ENCODE results near the gene TMEM51.

TMEM51 gene

DNA sequence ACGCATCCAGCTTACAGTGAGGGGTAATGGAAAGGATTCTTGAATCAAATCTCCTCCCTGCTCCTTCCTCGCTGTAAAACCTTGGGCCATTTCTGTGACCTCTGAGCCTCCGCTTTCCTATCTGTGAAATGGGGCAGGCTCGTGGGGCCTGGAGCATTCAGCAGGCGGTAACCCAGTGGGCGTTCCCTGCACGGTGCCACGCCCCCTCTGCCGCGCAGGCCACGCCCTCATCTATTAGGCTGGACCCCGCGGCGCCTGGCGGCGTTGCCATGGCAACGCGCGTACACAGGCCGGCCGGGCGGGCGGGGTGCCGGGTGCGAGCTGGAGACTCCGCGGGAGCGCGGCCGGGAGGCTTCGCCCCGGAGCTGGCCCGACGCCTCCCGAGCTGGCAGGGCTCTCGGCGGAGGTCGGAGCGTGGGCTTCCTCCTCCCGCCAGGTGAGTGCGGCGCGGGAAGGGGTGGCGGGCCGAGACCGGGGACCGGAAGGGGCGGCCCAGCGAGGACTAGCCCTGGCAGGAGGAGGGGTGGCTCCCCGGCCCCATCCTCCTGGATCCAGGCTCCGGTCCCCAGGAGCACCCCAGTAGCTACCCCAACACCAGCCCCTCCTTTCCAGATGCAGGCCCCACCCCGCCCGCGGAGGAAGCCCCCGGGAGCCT is 93.5 kb downstream of the TMEM51 start, which contains the start of gene FHAD1:
Gene FHAD1 (plus strand): TSS at position 264 of the 655 bp plus-strand sequence. CDS start 4,562 bp downstream, outside the sequence.
- peak in 1 of 2 donors; percentile 24 for DNase-seq (ENCODE audit: low read depth in 2 of 2)

DNA sequence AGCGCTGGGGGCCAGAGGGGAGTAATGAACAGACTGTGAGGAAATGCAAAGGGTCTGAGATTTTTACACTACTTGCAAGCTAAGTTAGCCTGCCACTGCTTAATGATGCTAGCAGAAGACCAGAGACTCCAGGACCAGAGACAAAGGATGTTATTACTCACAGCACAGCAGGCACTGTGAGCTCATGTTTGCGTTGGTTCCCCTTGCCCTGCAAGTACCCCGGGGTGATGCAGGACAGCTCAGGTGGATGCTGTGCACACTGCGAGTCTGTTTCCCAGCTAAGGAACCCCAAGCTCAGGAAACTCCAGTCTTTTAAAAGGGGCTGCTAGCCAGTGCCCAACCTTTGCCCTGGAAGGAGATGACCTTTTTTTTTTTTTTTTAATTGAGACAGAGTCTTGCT is 94.7 kb downstream of the TMEM51 start:
- DNase-seq (ENCODE audit: low read depth in 2 of 2): no peak

DNA sequence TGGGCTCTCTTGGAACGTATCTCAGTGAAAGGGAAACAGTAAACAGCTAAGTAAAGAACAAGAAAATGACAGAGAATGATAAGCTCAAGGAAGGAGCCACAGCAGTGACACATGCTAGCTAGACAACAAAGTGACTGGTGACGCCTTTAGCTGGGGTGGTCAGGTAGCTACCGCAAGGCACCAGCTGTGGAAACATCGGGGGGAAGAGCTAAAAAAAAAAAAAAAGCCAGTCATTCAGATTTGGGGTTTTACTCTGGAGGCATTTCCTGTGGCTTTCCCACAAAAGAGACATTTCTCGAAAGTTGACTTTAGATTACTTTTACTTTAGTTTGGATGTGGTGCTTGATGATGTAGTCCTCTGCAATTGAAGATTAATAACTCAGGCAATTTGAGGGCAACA is 95.5 kb downstream of the TMEM51 start:
- DNase-seq (ENCODE audit: low read depth in 2 of 2): peak in 1 of 2 donors; percentile 19

DNA sequence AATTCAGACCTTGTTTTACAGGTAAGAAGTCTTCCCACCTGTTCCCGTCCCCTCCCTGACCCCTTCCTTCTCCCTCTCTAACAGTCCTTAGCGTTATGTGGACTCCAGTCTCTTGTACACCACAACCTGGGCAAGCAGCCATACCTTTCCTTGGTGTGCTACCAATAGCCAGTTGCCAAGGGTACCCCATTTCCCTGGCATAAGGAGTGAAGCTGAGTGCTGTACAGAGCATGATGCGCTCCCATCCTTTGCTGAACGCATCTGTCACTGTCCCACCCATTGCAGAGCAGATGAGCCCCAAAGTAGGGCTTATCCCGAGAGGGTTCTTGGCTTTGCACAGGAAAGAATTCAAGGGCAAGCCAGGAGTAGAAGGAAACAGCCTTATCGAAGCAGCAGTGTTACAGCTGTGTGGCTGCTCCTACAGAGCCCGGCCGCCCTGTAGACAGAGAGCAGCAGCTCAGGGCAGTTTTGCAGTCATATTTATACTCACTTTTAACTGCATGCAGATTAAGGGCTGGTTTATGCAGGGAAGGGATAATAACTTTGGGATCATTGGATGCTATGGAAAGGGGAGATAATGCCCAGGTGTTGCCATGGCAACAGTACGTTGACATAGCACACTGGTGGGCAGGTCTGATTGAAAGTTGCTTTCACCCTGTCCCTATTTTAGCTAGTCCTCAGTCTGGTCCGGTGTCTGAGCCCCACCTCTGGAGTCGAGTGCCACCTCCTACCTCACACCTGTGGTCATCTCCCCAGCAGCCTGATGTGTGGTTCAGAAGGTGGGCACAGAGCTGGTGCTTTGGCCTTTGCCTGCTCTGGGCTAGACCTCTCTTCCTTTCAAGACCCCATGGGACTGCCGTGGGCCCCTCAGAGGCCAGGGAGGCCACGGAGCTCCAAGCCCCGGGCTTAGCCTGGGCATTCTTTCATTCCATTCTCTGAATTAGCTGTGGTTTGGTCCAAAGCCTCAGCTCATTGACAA is 98.6 kb downstream of the TMEM51 start:
- DNase-seq (ENCODE audit: low read depth in 2 of 2): no peak

DNA sequence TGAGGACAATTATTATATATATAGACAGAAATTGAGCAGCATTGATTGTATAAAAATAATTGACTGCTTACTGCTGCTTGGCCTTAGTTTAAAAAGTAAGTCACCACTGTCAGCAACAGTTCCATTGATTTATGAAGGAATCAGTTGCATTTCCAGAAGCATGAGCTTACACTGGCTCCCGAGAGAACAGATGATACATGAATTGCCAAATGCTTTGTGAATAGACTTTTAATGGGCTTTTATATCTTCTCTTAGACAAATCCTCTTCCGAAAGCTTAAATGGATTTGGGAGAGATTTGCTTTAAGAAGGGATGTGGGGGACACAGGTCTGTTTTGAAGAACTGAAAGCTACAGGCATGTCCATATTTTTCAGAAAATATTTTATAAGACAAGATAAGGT is 101.0 kb downstream of the TMEM51 start:
- no peak for DNase-seq (ENCODE audit: low read depth in 2 of 2)

DNA sequence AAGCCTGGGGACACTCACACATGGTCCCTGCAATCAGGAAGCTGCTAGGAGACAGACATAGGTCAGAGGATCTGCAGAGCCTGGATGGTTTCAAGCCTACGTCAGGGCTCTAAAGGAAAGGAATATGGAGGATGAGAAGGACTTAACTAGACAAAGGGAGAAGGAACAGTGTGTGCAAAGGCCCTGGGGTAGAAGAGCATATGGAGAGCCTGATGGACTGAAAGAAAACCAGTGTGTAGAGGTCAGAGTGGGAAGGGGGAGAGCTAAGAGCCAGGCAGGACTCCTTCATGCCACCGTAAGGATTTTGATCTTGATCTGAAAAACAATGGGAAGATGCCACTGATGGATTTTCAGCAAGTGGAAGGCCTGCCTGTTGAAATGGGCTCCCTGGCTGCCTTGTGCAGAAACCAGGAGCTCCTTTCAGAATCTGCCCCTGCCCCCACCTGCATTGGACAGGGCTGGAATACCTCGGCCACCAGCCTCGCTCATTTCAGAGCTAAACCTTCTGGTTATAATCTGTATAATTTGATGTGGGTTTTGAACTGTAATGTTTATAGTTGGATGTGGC is 102.1 kb downstream of the TMEM51 start:
- DNase-seq (ENCODE audit: low read depth in 2 of 2): no peak

DNA sequence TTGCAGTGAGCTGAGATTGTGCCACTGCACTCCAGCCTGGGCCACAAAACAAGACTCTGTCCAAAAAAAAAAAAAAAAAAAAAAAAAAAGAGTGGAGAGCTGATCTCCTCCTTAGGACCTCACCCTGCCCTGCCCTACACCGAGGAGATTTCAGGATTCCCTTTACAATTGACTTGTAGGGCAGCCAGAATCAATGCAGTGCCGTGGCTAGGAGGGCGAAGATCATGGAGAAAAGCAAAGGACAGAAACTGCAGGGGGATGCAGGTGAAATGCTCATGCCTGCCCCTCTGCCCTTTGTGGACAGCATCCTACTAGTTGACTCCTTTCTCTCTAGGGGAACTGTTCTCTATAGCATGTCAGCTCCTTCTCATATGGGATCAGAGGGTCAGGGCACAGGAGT is 103.0 kb downstream of the TMEM51 start:
- no peak for DNase-seq (ENCODE audit: low read depth in 2 of 2)

DNA sequence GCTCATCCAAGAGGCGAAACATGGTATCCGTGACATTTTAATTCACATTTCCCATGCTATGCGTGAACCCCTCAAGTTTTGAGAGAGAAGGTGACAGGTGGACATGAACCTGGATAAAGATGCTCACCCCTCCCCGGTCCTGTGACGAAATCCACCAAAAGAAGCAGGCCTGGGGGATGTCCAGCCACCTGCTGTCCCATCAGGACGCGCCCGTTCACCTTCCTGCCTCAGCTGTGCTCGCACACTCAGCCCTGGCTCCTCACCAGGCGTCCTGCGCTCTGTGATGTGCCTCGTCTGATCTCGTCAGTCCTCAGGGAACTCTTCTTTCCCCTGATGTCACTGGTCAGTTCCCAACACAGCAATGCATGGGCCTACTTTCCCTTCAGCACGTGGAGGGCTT is 103.8 kb downstream of the TMEM51 start:
- DNase-seq (ENCODE audit: low read depth in 2 of 2): no peak

DNA sequence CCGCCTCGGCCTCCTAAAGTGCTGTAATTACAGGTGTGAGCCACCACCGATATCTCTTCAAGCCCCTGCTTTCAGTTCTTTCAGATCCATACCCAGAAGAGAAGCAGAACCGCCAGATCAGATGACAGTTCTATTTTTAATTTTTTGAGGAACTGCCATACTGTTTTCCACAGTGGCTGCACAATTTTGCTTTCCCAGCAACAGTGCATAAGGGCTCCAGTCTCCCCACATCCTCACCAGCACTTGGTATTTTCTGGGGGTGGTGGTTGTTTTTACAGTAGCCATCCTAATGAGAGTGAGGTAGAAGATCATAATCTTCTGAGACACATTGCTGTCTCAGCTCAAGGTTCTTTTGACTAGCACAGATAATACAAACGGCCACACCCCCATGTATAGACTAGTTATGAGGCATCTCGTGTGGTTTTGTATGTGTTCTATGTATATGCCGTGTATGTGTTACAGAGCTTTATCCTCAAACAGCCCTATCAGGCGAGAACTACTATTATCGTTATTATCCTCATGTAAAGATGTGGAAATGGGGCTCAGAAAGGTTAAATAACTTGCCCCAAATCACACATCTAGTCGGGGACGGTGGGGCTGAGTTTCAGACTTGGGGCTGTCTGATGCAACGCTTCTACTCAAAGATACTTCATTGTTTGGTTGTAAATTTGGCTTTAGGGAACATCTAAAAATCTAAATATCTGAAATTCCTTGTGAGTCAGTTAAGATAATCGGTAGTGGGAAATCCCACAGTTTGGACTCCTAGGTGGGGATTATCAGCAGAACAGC is 105.5 kb downstream of the TMEM51 start:
- no peak for DNase-seq (ENCODE audit: low read depth in 2 of 2)

DNA sequence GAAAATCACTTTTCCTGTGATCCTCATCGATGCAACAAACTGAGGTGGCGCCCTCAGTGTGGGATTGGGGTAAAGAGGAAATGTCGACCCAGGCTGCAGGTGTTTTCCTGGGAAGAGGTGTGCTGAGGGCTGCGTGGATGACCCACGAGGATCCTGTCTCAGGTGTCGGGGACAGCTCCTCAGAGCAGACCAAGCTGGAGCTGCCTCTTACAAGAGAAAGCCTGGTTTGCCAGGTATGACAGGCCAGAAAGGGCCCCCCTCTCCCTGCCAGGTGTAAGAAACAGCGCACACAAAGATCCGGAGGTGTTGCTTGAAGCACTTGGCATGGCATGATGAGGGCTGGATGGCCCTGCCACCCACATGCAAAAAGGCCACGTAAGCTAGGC is 106.1 kb downstream of the TMEM51 start:
- no peak for DNase-seq (ENCODE audit: low read depth in 2 of 2)

DNA sequence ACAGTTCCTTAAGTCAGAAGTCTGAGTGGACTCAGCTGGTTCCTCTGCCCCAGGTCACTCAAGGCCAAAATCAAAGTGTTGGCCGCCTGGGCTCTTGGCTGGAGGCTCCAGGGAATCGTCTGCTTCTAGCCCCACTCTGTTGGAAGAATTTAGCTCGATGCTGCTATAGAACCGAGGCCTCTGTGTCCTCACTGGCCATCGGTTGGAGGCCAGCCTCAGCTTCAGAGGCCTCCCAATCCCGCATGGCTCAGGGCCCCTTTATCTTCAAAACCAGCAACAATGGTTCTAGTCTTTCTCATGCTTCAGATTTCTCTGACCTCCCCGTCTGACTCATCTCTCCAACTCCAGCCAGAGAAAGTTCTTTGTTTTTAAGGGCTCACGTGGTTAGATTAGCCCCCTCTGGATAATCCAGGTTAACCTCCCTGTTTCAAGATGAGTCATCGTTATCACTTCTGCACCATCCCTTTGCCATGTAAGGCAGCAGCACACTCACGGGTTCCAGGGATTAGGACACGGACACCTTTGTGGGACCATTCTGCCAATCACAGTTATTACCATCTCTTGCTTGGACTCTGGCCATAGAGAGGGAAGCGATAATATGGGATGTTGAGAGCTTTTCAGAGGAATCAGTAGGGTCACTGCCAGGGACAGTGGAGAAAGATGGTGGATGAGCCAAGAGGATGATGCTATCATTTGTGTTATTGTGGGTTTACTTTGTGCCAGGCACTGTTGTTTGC is 107.0 kb downstream of the TMEM51 start:
- DNase-seq (ENCODE audit: low read depth in 2 of 2): no peak

DNA sequence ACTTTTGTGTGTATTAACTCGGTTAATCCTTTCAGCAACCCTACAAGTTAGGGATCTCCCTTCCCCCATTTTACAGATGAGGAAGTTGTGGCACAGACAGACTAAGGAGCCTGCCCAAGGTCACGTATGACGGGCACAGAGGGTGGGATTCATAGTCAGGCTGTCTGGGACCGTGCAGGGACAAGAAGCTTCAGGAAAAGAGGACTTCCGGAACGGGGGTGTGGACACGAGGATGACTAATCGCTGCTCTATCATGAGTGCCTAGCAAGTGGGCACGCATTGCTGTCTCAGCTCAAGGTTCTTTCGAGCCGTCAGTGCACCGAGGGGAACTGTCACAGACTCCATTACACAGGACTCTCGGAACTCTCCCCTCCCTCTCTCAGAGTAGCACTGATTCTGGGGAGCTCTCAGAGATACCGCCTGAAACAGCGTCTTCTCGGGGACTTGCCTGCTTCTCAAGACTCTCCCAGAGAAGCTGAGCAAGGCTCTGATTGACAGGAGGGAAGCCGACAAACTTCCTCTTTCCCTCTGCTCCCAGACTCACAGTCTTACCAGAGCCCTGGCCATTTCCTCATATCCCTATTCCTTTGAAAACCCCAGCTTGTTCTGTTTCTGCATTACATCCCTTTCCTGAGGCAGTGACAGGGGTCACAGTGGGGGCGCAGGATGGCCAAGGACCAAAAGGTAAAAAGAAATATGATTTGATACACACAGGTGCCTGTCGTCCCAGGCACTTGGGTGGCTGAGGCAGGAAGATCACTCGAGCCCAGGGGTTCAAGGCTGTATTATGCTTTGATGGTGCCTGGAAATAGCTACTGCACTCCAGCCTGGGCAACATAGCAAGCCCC is 107.8 kb downstream of the TMEM51 start:
- DNase-seq (ENCODE audit: low read depth in 2 of 2): no peak

DNA sequence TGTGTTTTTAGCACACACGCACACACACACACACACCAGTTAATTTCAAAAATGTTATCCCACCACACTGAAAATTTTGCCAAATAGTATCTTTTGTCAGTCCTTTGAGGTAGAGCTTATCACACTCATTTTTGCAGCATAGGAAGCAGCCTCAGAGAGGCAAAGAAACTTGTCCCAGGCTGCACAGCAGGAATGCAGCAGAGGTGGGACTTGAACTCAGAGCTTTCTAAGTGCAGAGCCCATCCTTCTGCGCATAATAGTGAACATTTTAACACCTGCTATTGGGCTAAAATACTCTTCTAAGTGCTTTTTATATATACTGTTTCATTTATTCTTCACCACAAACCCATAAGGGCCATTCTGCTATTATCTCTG is 108.4 kb downstream of the TMEM51 start:
- DNase-seq (ENCODE audit: low read depth in 2 of 2): no peak

DNA sequence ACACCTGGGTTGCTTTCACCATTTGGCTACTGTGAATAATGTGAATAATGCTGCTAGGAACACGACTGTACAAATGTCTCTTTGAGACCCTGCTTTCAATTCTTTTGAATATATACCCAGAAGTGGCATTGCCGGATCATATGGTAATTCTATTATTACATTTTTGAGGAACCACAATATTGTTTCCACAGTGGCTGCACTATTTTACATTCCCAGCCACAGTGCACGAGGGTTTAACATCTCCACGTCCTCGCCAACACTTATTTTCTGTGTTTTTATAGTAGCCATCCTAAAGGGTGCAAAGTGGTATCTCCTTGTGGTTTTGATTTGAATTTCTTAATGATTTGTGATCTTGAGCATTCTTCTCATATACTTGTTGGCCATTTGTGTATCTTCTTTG is 109.2 kb downstream of the TMEM51 start:
- DNase-seq (ENCODE audit: low read depth in 2 of 2): no peak

DNA sequence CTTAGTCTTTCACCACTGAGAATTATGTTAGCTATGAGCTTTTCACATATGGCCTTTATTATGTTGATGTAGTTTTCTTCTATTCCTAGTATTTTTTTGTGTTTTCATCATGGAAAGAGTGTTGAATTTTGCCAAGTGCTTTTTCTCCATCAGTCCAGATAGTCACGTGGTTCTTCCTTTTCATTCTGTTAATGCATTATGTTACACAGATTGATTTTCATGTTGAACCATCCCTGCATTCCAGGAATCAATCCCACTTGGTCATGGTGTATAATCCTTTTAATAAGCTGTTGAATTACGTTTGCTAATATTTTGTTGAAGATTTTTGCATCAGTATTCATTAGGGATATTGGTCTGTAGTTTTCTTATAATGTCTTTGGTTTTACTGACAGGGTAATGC is 111.2 kb downstream of the TMEM51 start:
- no peak for DNase-seq (ENCODE audit: low read depth in 2 of 2)

Data from stimulated activated CD8-positive, alpha-beta memory T cell treated with anti-CD3 and anti-CD28 coated beads, Interleukin-2, amount 100 ng/mL, for 1 hour (primary cell).